Astrocyte (in vitro differentiated cells and primary cell): Measurements from ENCODE around the gene SBNO2.

ENCODE experiments used
- EZH2 ChIP-seq: IDR thresholded peaks from 2 replicates; pipeline ENCODE4 v1.6.1; 2012; ENCODE audit warnings: mild to moderate bottlenecking, low read length, inconsistent platforms; ENCODE audit not compliant: insufficient read depth
- TF ChIP-seq, protein P1 (sequence below): IDR thresholded peaks from 2 replicates; pipeline ENCODE4 v1.5.1; 2011; ENCODE audit warnings: low read depth, mild to moderate bottlenecking, inconsistent platforms, low read length, moderate library complexity; ENCODE audit not compliant: insufficient read depth

DNA sequence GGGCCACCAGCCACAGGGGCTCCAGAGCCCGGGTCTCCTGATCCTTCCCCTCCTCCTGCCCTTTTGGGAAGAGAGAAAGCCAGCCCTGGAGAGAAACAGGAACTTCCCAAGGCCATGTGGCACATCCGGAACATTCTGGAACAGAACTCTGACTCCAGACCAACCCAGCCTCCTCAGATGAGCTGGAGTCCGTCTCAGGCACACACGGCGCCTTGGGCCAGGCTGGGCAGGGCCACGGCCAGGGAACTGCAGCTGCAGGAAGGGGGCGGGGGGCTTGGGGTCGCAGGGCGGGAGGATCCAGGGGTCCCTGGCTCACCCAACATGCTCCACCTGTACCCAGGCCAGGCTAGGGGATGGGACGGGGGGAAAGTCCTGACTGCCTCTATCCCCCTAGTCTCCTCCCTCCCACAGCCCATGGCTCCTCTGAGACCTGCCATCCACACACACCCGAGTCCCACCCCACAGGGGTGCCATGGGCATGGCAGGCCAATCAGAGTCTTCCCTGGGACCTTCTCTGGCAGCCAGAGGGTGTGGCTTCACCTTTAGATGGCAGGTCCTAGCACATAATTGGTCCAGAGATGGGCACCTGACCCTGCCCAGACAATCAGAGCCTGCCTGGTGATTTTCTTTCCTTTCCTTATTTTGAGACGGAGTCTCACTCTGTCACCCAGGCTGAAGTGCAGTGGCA, 22.9 kb downstream of the SBNO2 start:
- TF ChIP-seq, protein P1, sequence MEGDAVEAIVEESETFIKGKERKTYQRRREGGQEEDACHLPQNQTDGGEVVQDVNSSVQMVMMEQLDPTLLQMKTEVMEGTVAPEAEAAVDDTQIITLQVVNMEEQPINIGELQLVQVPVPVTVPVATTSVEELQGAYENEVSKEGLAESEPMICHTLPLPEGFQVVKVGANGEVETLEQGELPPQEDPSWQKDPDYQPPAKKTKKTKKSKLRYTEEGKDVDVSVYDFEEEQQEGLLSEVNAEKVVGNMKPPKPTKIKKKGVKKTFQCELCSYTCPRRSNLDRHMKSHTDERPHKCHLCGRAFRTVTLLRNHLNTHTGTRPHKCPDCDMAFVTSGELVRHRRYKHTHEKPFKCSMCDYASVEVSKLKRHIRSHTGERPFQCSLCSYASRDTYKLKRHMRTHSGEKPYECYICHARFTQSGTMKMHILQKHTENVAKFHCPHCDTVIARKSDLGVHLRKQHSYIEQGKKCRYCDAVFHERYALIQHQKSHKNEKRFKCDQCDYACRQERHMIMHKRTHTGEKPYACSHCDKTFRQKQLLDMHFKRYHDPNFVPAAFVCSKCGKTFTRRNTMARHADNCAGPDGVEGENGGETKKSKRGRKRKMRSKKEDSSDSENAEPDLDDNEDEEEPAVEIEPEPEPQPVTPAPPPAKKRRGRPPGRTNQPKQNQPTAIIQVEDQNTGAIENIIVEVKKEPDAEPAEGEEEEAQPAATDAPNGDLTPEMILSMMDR, result no peak
- no peak for TF ChIP-seq EZH2
